Neuronal stem cell (in vitro differentiated cells): ENCODE measurements around the gene SIGLEC7.
A peak's percentile ranks its signal among the peaks of the same experiment; 100 is the strongest.

Source experiments
- DNase-seq: peaks from one replicate; pipeline ENCODE4 v3.0.0-alpha.2; 2013; ENCODE audit warnings: low spot score
- H2AFZ ChIP-seq: one replicate; pipeline ENCODE4 v1.6.1; 2013; ENCODE audit warnings: mild to moderate bottlenecking, low read length, inconsistent platforms
- H2AK5ac ChIP-seq: 2 replicates; pipeline ENCODE4 v1.6.1; 2013; ENCODE audit warnings: low read depth, mild to moderate bottlenecking, inconsistent platforms, low read length, moderate library complexity, mixed read lengths
- H2BK120ac ChIP-seq: 2 replicates; pipeline ENCODE4 v1.6.1; 2013; ENCODE audit warnings: low read depth, mild to moderate bottlenecking, inconsistent platforms, low read length, moderate library complexity, mixed read lengths
- H2BK12ac ChIP-seq: one replicate; pipeline ENCODE4 v1.6.1; 2013; ENCODE audit warnings: low read length, inconsistent platforms
- H2BK15ac ChIP-seq: 2 replicates; pipeline ENCODE4 v1.6.1; 2013; ENCODE audit warnings: mild to moderate bottlenecking, low read length, inconsistent platforms, mixed read lengths
- H2BK5ac ChIP-seq: one replicate; pipeline ENCODE4 v1.6.1; 2013; ENCODE audit warnings: inconsistent platforms, mild to moderate bottlenecking, low read length, moderate library complexity
- H3K14ac ChIP-seq: one replicate; pipeline ENCODE4 v1.6.1; 2013; ENCODE audit warnings: low read length, inconsistent platforms
- H3K18ac ChIP-seq: 2 replicates; pipeline ENCODE4 v1.6.1; 2013; ENCODE audit warnings: low read length, inconsistent platforms
- H3K23ac ChIP-seq: 2 replicates; pipeline ENCODE4 v1.6.1; 2013; ENCODE audit warnings: low read depth, mild to moderate bottlenecking, mixed read lengths, low read length, inconsistent platforms; ENCODE audit not compliant: poor library complexity
- H3K27ac ChIP-seq: replicated peaks from 3 replicates; pipeline ENCODE4 v1.5.1; 2013; ENCODE audit warnings: low read length, inconsistent platforms
- H3K27me3 ChIP-seq, 3 experiments: 2 replicates each; pipeline ENCODE4 v1.6.1; 2013; ENCODE audit warnings: low read length in 3 of 3, mild to moderate bottlenecking in 2 of 3, inconsistent platforms in 1 of 3, low read depth in 1 of 3, mixed read lengths in 1 of 3, moderate library complexity in 1 of 3; ENCODE audit not compliant: control insufficient read depth in 3 of 3, insufficient read depth in 3 of 3
- H3K36me3 ChIP-seq, 2 donors: replicated peaks in 1 of 2; 2 replicates each; pipeline ENCODE4 v1.6.1; 2013; ENCODE audit warnings: low read length in 2 of 2; ENCODE audit not compliant: control insufficient read depth in 2 of 2, insufficient read depth in 2 of 2
- H3K4ac ChIP-seq: 2 replicates; pipeline ENCODE4 v1.6.1; 2013; ENCODE audit warnings: inconsistent platforms, mild to moderate bottlenecking, low read length, moderate library complexity
- H3K4me1 ChIP-seq, 2 donors: 1 replicate in 1 of 2; 2 replicates in 1 of 2; pipeline ENCODE4 v1.6.1; 2013; ENCODE audit warnings: low read length in 2 of 2, low read depth in 1 of 2; ENCODE audit not compliant: control insufficient read depth in 2 of 2, insufficient read depth in 1 of 2
- H3K4me2 ChIP-seq: one replicate; pipeline ENCODE4 v1.6.1; 2013; ENCODE audit warnings: mild to moderate bottlenecking, low read length, inconsistent platforms; ENCODE audit not compliant: insufficient read depth, poor library complexity, severe bottlenecking
- H3K4me3 ChIP-seq, 2 donors: 2 replicates each; pipeline ENCODE4 v1.5.1; 2013; ENCODE audit warnings: low read length in 2 of 2, mild to moderate bottlenecking in 2 of 2, inconsistent platforms in 1 of 2, moderate library complexity in 1 of 2
- H3K79me1 ChIP-seq: one replicate; pipeline ENCODE4 v1.6.1; 2013; ENCODE audit warnings: low read depth, mild to moderate bottlenecking, inconsistent platforms, low read length, moderate library complexity
- H3K9ac ChIP-seq: one replicate; pipeline ENCODE4 v1.6.1; 2013; ENCODE audit warnings: mild to moderate bottlenecking, low read depth, low read length, inconsistent platforms; ENCODE audit not compliant: poor library complexity
- H3K9me3 ChIP-seq, 2 donors: replicated peaks in 1 of 2; 2 replicates each; pipeline versions ENCODE3 to v1.6.1; 2013; ENCODE audit warnings: low read length in 2 of 2, mild to moderate bottlenecking in 2 of 2, inconsistent platforms in 1 of 2, low read depth in 1 of 2, mixed read lengths in 1 of 2, moderate library complexity in 1 of 2; ENCODE audit not compliant: control insufficient read depth in 2 of 2, insufficient read depth in 1 of 2
- H4K8ac ChIP-seq: one replicate; pipeline ENCODE4 v1.6.1; 2013; ENCODE audit warnings: low read depth, mild to moderate bottlenecking, inconsistent platforms, low read length, moderate library complexity
- H4K91ac ChIP-seq: one replicate; pipeline ENCODE4 v1.6.1; 2013; ENCODE audit warnings: low read length, low read depth, mild to moderate bottlenecking, inconsistent platforms; ENCODE audit not compliant: poor library complexity
- WGBS, 2 donors: extraction: QIAGEN DNeasy Blood & Tissue Kit; methylation state at CpG; one replicate each; pipeline ENCODE4 v1.1.7; 2013; ENCODE audit warnings: missing lambda C conversion rate in 2 of 2, mixed read lengths in 1 of 2; ENCODE audit not compliant: insufficient read length in 2 of 2, insufficient replicate concordance in 1 of 2; ENCODE audit errors: extremely low coverage in 2 of 2; 5-methylcytosine and 5-hydroxymethylcytosine counted together

The SIGLEC7 gene

GRCh38 chr19:51103926-51104341 is 38.2 kb upstream of the SIGLEC7 start:
- no peak overlapping the region for H2AK5ac ChIP-seq
- H3K9me3 ChIP-seq, result no peaks in the 10 kb centered on the region
- H4K91ac ChIP-seq, result no peak overlapping the region
- no peak for DNase-seq
- WGBS, 2 donors, result no CpG with 5 or more reads among the region's 49 CpGs
- H4K8ac ChIP-seq, result no peak overlapping the region
- H3K14ac ChIP-seq, result no peak overlapping the region
- H3K36me3 ChIP-seq, result peaks cover 3 to 47% of the 10 kb centered on the region in 2 donors
- no peak overlapping the region for H2BK15ac ChIP-seq
- no peak overlapping the region for H3K18ac ChIP-seq
- H3K9ac ChIP-seq, result peak overlapping the region; percentile 39
- H2BK120ac ChIP-seq, result no peak overlapping the region
- no peak overlapping the region for H2BK12ac ChIP-seq
- no peak overlapping the region for H2AFZ ChIP-seq
- H3K27me3 ChIP-seq, result no peaks in the 10 kb centered on the region
- peaks cover 1% of the 10 kb centered on the region for H3K79me1 ChIP-seq
- no peak overlapping the region for H2BK5ac ChIP-seq
- peaks cover 0 to 9% of the 10 kb centered on the region in 2 donors for H3K4me1 ChIP-seq
- no peak overlapping the region for H3K4me3 ChIP-seq
- H3K4ac ChIP-seq, result no peak overlapping the region
- H3K4me2 ChIP-seq, result no peak overlapping the region
- H3K27ac ChIP-seq, result no peak overlapping the region
- H3K23ac ChIP-seq, result peak overlapping the region; percentile 14

GRCh38 chr19:51107406-51108065 is 34.6 kb upstream of the SIGLEC7 start:
- Histone ChIP-seq H2AFZ (peak overlapping the region; percentile 80), H3K4me2 (peak overlapping the region; percentile 91), H2BK12ac (no peak overlapping the region), H3K4me1 (peaks cover 0 to 9% of the 10 kb centered on the region in 2 donors), H2BK15ac (no peak overlapping the region), H3K9me3 (no peaks in the 10 kb centered on the region), H3K36me3 (peaks cover 2 to 21% of the 10 kb centered on the region in 2 donors), H3K79me1 (peaks cover 1% of the 10 kb centered on the region), H3K9ac (peak overlapping the region; percentile 88), H3K4ac (no peak overlapping the region), H4K91ac (no peak overlapping the region), H3K18ac (no peak overlapping the region), H2AK5ac (no peak overlapping the region), H2BK5ac (no peak overlapping the region), H3K4me3 (peak overlapping the region; percentile 58 to 90), H2BK120ac (no peak overlapping the region), H3K27me3 (peaks cover 0 to 14% (median 0%) of the 10 kb centered on the region in 3 experiments), H3K23ac (peak overlapping the region; percentile 25), H3K14ac (no peak overlapping the region), H4K8ac (no peak overlapping the region), H3K27ac (no peak overlapping the region)
- DNase-seq, result no peak
- WGBS, 2 donors, result no CpG with 5 or more reads among the region's 18 CpGs

- peak within 1 kb of the TSS; percentile 25 for H3K23ac ChIP-seq
- no peak within 1 kb of the TSS for H2BK15ac ChIP-seq
- peaks cover 0 to 9% of the 10 kb centered on the region in 2 donors for H3K4me1 ChIP-seq
- H3K9me3 ChIP-seq, result no peaks in the 10 kb centered on the region
- peaks cover 0 to 14% of the 10 kb centered on the region in 2 donors for H3K36me3 ChIP-seq
- no CpG with 5 or more reads among the region's 43 CpGs for WGBS, 2 donors
- peak within 1 kb of the TSS; percentile 80 for H2AFZ ChIP-seq
- no peak within 1 kb of the TSS for H2AK5ac ChIP-seq
- peak within 1 kb of the TSS; percentile 58 to 90 for H3K4me3 ChIP-seq
- no peak within 1 kb of the TSS for H3K18ac ChIP-seq
- no peak within 1 kb of the TSS for H3K14ac ChIP-seq
- H3K4ac ChIP-seq, result no peak within 1 kb of the TSS
- H4K91ac ChIP-seq, result no peak within 1 kb of the TSS
- H2BK5ac ChIP-seq, result no peak within 1 kb of the TSS
- H3K79me1 ChIP-seq, result peaks cover 1% of the 10 kb centered on the region
- H3K9ac ChIP-seq, result peak within 1 kb of the TSS; percentile 88
- no peak within 1 kb of the TSS for H4K8ac ChIP-seq
- DNase-seq, result peak; percentile 98
- H3K27ac ChIP-seq, result no peak within 1 kb of the TSS
- H2BK12ac ChIP-seq, result no peak within 1 kb of the TSS
- H3K27me3 ChIP-seq, result peaks cover 0 to 19% (median 0%) of the 10 kb centered on the region in 3 experiments
- no peak within 1 kb of the TSS for H2BK120ac ChIP-seq
- peak within 1 kb of the TSS; percentile 91 for H3K4me2 ChIP-seq
These were observed 33.9 kb upstream of the SIGLEC7 start, which contains the start of gene CTU1 for GRCh38 chr19:51108066-51108804. CTU1 (minus strand) TSS chr19:51108409; CDS start chr19:51104569, 3,840 bp downstream.

- Histone ChIP-seq H3K18ac (no peak overlapping the region), H3K27me3 (peaks cover 0 to 20% (median 0%) of the 10 kb centered on the region in 3 experiments), H3K9ac (no peak overlapping the region), H3K23ac (no peak overlapping the region), H3K4me1 (peaks cover 0 to 9% of the 10 kb centered on the region in 2 donors), H3K4me2 (peak overlapping the region; percentile 78), H4K91ac (no peak overlapping the region), H3K9me3 (no peaks in the 10 kb centered on the region), H2AFZ (peak overlapping the region; percentile 80), H3K4me3 (peak overlapping the region; percentile 58 to 74), H2BK12ac (no peak overlapping the region), H3K79me1 (peaks cover 1% of the 10 kb centered on the region), H2BK5ac (no peak overlapping the region), H2AK5ac (no peak overlapping the region), H3K14ac (no peak overlapping the region), H3K4ac (no peak overlapping the region), H4K8ac (no peak overlapping the region), H3K36me3 (peaks cover 0 to 10% of the 10 kb centered on the region in 2 donors), H3K27ac (no peak overlapping the region), H2BK120ac (no peak overlapping the region), H2BK15ac (no peak overlapping the region)
- no peak for DNase-seq
- no CpG with 5 or more reads among the region's 15 CpGs for WGBS, 2 donors
These were observed 33.3 kb upstream of the SIGLEC7 start for GRCh38 chr19:51108805-51109146.
